Sciatic nerve (tissue), 2 donors: Measurements from ENCODE around the gene SLC9B1. TPM values are rescaled to one million over a fixed set of nuclear protein-coding genes. Genes with fewer than 3 reads are reported as not detected.
"Not testable (repeated sequence)": the region's sequence is repeated elsewhere in the genome, so short reads cannot be mapped to it uniquely, and the experiment has no call there.

Experiments
- ATAC-seq: fragments of 200-7000 bp; cut with Tn5 transposase; one replicate; pipeline ENCODE4 v1.9.1; 2020; ENCODE audit warnings: mild to moderate bottlenecking, moderate library complexity
- DNase-seq: peaks from one replicate; pipeline ENCODE4 v3.0.0-alpha.2; 2020; ENCODE audit warnings: low spot score
- intact Hi-C: fragments of 100-400 bp; cut with DNase I; formaldehyde crosslinking; loops from one replicate; pipeline ENCODE4 v1.14.2; 2022
- total RNA-seq: library from RNA; stranded (reverse); fragmentation: NEBNext Ultra II Directional; extraction: Animal tissue kit (Norgen Biotek cat#: 25700); gene quantifications from one replicate; pipeline ENCODE4 v1.2.1, GENCODE V29; 2021
- donor health status: DM: no; HTN: no; CAD: no.
- donor health status: DM: no; HTN: no; CAD: no.

Gene SLC9B1
- total RNA-seq, 1 donor from 2014 or later = 3.7 TPM

- intact Hi-C loops = no loop called here
- no peak for DNase-seq
- no peak for ATAC-seq
Observed at GRCh38 chr4:103012551-103012950, 7.0 kb downstream of the SLC9B1 start.

- no peak for DNase-seq
- intact Hi-C loops = no loop called here
- peak; percentile 64 for ATAC-seq
Observed at GRCh38 chr4:103012060-103012459, 7.4 kb downstream of the SLC9B1 start.

- ATAC-seq (peak; percentile 72), DNase-seq (no peak)
- intact Hi-C loops = no loop called here
Observed at GRCh38 chr4:103011378-103012025, 8.0 kb downstream of the SLC9B1 start.

- DNase-seq (no peak), ATAC-seq (no peak)
- intact Hi-C loops = no loop called here
Observed at GRCh38 chr4:103010804-103011203, 8.7 kb downstream of the SLC9B1 start.

GRCh38 chr4:103008875-103009729, 10.4 kb downstream of the SLC9B1 start:
- intact Hi-C loops = loop anchor here (10.0 kb wide), 1 partner anchor 384 kb away; no protein-coding TSS in a partner anchor
- DNase-seq (no peak), ATAC-seq (peak; percentile 82)

- ATAC-seq = no peak
- intact Hi-C loops = loop anchor here (2.0 to 10.0 kb wide), 2 partner anchors 30 to 378 kb away; no protein-coding TSS in a partner anchor
- no peak for DNase-seq
Observed at GRCh38 chr4:103002551-103002950, 17.0 kb downstream of the SLC9B1 start.

- intact Hi-C loops = no loop called here
- DNase-seq (no peak), ATAC-seq (no peak)
Observed at GRCh38 chr4:102994803-102995202, 24.7 kb downstream of the SLC9B1 start.

- DNase-seq, intact Hi-C loops, ATAC-seq: not testable (repeated sequence)
Observed at GRCh38 chr4:102993985-102994384, 25.5 kb downstream of the SLC9B1 start.

GRCh38 chr4:102988429-102989020, 31.0 kb downstream of the SLC9B1 start:
- intact Hi-C loops = no loop called here
- ATAC-seq = no peak
- DNase-seq = no peak

GRCh38 chr4:102981005-102981404, 38.5 kb downstream of the SLC9B1 start:
- DNase-seq (no peak), ATAC-seq (no peak)
- intact Hi-C loops = no loop called here

GRCh38 chr4:102961813-102962212, 57.7 kb downstream of the SLC9B1 start:
- ATAC-seq, intact Hi-C loops, DNase-seq: not testable (repeated sequence)

- ATAC-seq (no peak), DNase-seq (no peak)
- intact Hi-C loops = no loop called here
Observed at GRCh38 chr4:102959496-102959895, 60.0 kb downstream of the SLC9B1 start.

- intact Hi-C loops = no loop called here
- DNase-seq (no peak), ATAC-seq (no peak)
Observed at GRCh38 chr4:102945066-102945465, 74.4 kb downstream of the SLC9B1 start.

GRCh38 chr4:102938063-102938462, 81.4 kb downstream of the SLC9B1 start:
- intact Hi-C loops, DNase-seq, ATAC-seq: not testable (repeated sequence)

GRCh38 chr4:102935716-102936115, 83.8 kb downstream of the SLC9B1 start:
- ATAC-seq (no peak), DNase-seq (no peak)
- intact Hi-C loops = no loop called here

GRCh38 chr4:102919697-102920096, 99.8 kb downstream of the SLC9B1 start:
- intact Hi-C loops, DNase-seq, ATAC-seq: not testable (repeated sequence)

GRCh38 chr4:102918859-102919258, 100.6 kb downstream of the SLC9B1 start:
- intact Hi-C loops = no loop called here
- no peak for ATAC-seq
- no peak for DNase-seq

GRCh38 chr4:102901804-102902203, 117.7 kb downstream of the SLC9B1 start:
- DNase-seq (no peak), ATAC-seq (no peak)
- intact Hi-C loops = no loop called here

GRCh38 chr4:102897610-102898009, 121.9 kb downstream of the SLC9B1 start:
- DNase-seq, ATAC-seq, intact Hi-C loops: not testable (repeated sequence)

- intact Hi-C loops, ATAC-seq, DNase-seq: not testable (repeated sequence)
Observed at GRCh38 chr4:102896547-102896946, 123.0 kb downstream of the SLC9B1 start.
